GDM1 (cell line): ENCODE measurements around the gene SLC17A7.

ENCODE experiments used
- DNase-seq: peaks from one replicate; lab custom pipeline; 2025; lab: John Stamatoyannopoulos, UW

SLC17A7 gene

GRCh38 chr19:49443366-49444099, 2.2 kb upstream of the SLC17A7 start:
- peak; percentile 91 for DNase-seq

- DNase-seq: peak; percentile 91
Measured at GRCh38 chr19:49442771-49443365, 1.5 kb upstream of the SLC17A7 start.

- DNase-seq: peak; percentile 53
Measured at GRCh38 chr19:49442354-49442753, 1.0 kb upstream of the SLC17A7 start.

- DNase-seq: no peak
Measured at GRCh38 chr19:49441960-49442350, 628 bp upstream of the SLC17A7 start.

- DNase-seq: no peak
Measured at GRCh38 chr19:49440439-49441209, 703 bp downstream of the SLC17A7 start.

GRCh38 chr19:49439836-49440235, 1.5 kb downstream of the SLC17A7 start:
- no peak for DNase-seq

GRCh38 chr19:49438261-49438660, 3.1 kb downstream of the SLC17A7 start:
- no peak for DNase-seq

- DNase-seq: no peak
Measured at GRCh38 chr19:49437231-49437630, 4.1 kb downstream of the SLC17A7 start.

- no peak for DNase-seq
Measured at GRCh38 chr19:49436381-49437017, 4.8 kb downstream of the SLC17A7 start.

GRCh38 chr19:49435670-49436069, 5.7 kb downstream of the SLC17A7 start:
- DNase-seq: no peak

- no peak for DNase-seq
Measured at GRCh38 chr19:49434907-49435583, 6.3 kb downstream of the SLC17A7 start.

GRCh38 chr19:49433240-49433901, 8.0 kb downstream of the SLC17A7 start:
- DNase-seq: no peak

GRCh38 chr19:49432141-49433073, 8.9 kb downstream of the SLC17A7 start:
- no peak for DNase-seq

- no peak for DNase-seq
Measured at GRCh38 chr19:49431330-49431749, 10.0 kb downstream of the SLC17A7 start.

GRCh38 chr19:49430678-49431329, 10.5 kb downstream of the SLC17A7 start:
- DNase-seq: peak; percentile 30

GRCh38 chr19:49430172-49430677, 11.1 kb downstream of the SLC17A7 start:
- DNase-seq: no peak

- DNase-seq: no peak
Measured at GRCh38 chr19:49428547-49429451, 12.5 kb downstream of the SLC17A7 start.

- DNase-seq: no peak
Measured at GRCh38 chr19:49427855-49428546, 13.3 kb downstream of the SLC17A7 start.
